OCI-LY7 (cell line): ENCODE data around the gene COPZ2.

ENCODE experiments used
- EZH2phosphoT487 ChIP-seq: fragments of 200-600 bp; sonication (generic); IDR thresholded peaks from 2 replicates; pipeline ENCODE4 v1.6.1; 2018; ENCODE audit warnings: low read depth, borderline replicate concordance, mild to moderate bottlenecking, mixed run types, antibody characterized with exemption, low read length, moderate library complexity, mixed read lengths
- TF ChIP-seq, protein P1 (sequence below): fragments of 200-600 bp; sonication (generic); conservative IDR thresholded peaks from 2 replicates; pipeline ENCODE4 v1.5.1; 2014; ENCODE audit warnings: mild to moderate bottlenecking, antibody characterized with exemption, low read length, moderate library complexity, mixed read lengths

DNA sequence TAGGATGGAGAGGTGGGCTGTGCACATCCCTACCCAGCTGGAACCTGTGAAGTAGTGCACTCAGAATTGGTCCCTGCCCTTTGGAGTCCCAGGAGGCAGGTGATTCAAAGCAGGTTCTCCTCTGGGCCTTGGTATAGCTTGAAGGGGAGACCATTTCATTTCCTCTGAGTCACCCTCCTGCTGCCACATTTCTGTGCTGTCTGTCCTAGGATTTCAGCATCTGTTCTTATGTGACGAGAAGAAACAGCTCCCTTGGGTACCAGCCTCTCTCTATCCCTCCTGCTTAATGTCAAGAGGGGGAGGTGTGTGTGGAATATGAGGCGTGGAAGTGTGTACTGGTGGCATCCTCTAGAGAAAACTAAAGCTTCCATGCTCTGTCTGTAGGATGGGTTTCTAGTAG lies 5.6 kb upstream of the COPZ2 start:
- TF ChIP-seq, protein P1, sequence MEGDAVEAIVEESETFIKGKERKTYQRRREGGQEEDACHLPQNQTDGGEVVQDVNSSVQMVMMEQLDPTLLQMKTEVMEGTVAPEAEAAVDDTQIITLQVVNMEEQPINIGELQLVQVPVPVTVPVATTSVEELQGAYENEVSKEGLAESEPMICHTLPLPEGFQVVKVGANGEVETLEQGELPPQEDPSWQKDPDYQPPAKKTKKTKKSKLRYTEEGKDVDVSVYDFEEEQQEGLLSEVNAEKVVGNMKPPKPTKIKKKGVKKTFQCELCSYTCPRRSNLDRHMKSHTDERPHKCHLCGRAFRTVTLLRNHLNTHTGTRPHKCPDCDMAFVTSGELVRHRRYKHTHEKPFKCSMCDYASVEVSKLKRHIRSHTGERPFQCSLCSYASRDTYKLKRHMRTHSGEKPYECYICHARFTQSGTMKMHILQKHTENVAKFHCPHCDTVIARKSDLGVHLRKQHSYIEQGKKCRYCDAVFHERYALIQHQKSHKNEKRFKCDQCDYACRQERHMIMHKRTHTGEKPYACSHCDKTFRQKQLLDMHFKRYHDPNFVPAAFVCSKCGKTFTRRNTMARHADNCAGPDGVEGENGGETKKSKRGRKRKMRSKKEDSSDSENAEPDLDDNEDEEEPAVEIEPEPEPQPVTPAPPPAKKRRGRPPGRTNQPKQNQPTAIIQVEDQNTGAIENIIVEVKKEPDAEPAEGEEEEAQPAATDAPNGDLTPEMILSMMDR: no peak
- no peak for TF ChIP-seq EZH2phosphoT487
